AG10803 (cell line): Measurements from ENCODE around the gene TM4SF18.
A peak's percentile ranks its signal among the peaks of the same experiment; 100 is the strongest.

Source experiments
- DNase-seq: peaks from one replicate; pipeline ENCODE4 v3.0.0; 2010; ENCODE audit warnings: low read depth
- H3K4me3 ChIP-seq: 2 replicates; pipeline ENCODE4 v1.5.1; 2011; ENCODE audit warnings: mild to moderate bottlenecking, low read length, control low read depth
- CTCF ChIP-seq: conservative IDR thresholded peaks from 2 replicates; pipeline ENCODE4 v1.5.1; 2011; ENCODE audit warnings: mild to moderate bottlenecking, low read length, control low read depth, inconsistent platforms

Gene TM4SF18

GRCh38 chr3:149296972-149297371 is 36.5 kb downstream of the TM4SF18 start:
- H3K4me3 ChIP-seq, result no peak overlapping the region

GRCh38 chr3:149292666-149293065 is 40.8 kb downstream of the TM4SF18 start:
- H3K4me3 ChIP-seq, result no peak overlapping the region
- no peak for TF ChIP-seq CTCF
- DNase-seq, result no peak

More at GRCh38 chr3:149296972-149297371, 36.5 kb downstream of the TM4SF18 start:
- DNase-seq, result no peak
- TF ChIP-seq CTCF, result no peak

- peak; percentile 35 for TF ChIP-seq CTCF
- no peak overlapping the region for H3K4me3 ChIP-seq
- DNase-seq, result no peak
Measured at GRCh38 chr3:149291178-149291577, 42.3 kb downstream of the TM4SF18 start.

- no peak overlapping the region for H3K4me3 ChIP-seq
- no peak for TF ChIP-seq CTCF
- DNase-seq, result no peak
Measured at GRCh38 chr3:149288655-149289054, 44.8 kb downstream of the TM4SF18 start.

- H3K4me3 ChIP-seq, result no peak overlapping the region
- no peak for TF ChIP-seq CTCF
- DNase-seq, result no peak
Measured at GRCh38 chr3:149284034-149284433, 49.4 kb downstream of the TM4SF18 start.

- no peak for DNase-seq
- TF ChIP-seq CTCF, result no peak
Measured at GRCh38 chr3:149283401-149283800, 50.0 kb downstream of the TM4SF18 start.

GRCh38 chr3:149282836-149283235 is 50.6 kb downstream of the TM4SF18 start:
- no peak for TF ChIP-seq CTCF
- no peak overlapping the region for H3K4me3 ChIP-seq
- DNase-seq, result no peak

More at GRCh38 chr3:149283401-149283800, 50.0 kb downstream of the TM4SF18 start:
- H3K4me3 ChIP-seq, result no peak overlapping the region
